Neuronal stem cell (in vitro differentiated cells): ENCODE results near the gene DRC7.

Experiments used
- DNase-seq: peaks from one replicate; pipeline ENCODE4 v3.0.0-alpha.2; 2013; ENCODE audit warnings: low spot score
- H2AFZ ChIP-seq: one replicate; pipeline ENCODE4 v1.6.1; 2013; ENCODE audit warnings: mild to moderate bottlenecking, low read length, inconsistent platforms
- H2AK5ac ChIP-seq: 2 replicates; pipeline ENCODE4 v1.6.1; 2013; ENCODE audit warnings: low read depth, mild to moderate bottlenecking, inconsistent platforms, low read length, moderate library complexity, mixed read lengths
- H2BK120ac ChIP-seq: 2 replicates; pipeline ENCODE4 v1.6.1; 2013; ENCODE audit warnings: low read depth, mild to moderate bottlenecking, inconsistent platforms, low read length, moderate library complexity, mixed read lengths
- H2BK12ac ChIP-seq: one replicate; pipeline ENCODE4 v1.6.1; 2013; ENCODE audit warnings: low read length, inconsistent platforms
- H2BK15ac ChIP-seq: 2 replicates; pipeline ENCODE4 v1.6.1; 2013; ENCODE audit warnings: mild to moderate bottlenecking, low read length, inconsistent platforms, mixed read lengths
- H2BK5ac ChIP-seq: one replicate; pipeline ENCODE4 v1.6.1; 2013; ENCODE audit warnings: inconsistent platforms, mild to moderate bottlenecking, low read length, moderate library complexity
- H3K14ac ChIP-seq: one replicate; pipeline ENCODE4 v1.6.1; 2013; ENCODE audit warnings: low read length, inconsistent platforms
- H3K18ac ChIP-seq: 2 replicates; pipeline ENCODE4 v1.6.1; 2013; ENCODE audit warnings: low read length, inconsistent platforms
- H3K23ac ChIP-seq: 2 replicates; pipeline ENCODE4 v1.6.1; 2013; ENCODE audit warnings: low read depth, mild to moderate bottlenecking, mixed read lengths, low read length, inconsistent platforms; ENCODE audit not compliant: poor library complexity
- H3K27ac ChIP-seq: replicated peaks from 3 replicates; pipeline ENCODE4 v1.5.1; 2013; ENCODE audit warnings: low read length, inconsistent platforms
- H3K27me3 ChIP-seq, 3 experiments: 2 replicates each; pipeline ENCODE4 v1.6.1; 2013; ENCODE audit warnings: low read length in 3 of 3, mild to moderate bottlenecking in 2 of 3, inconsistent platforms in 1 of 3, low read depth in 1 of 3, mixed read lengths in 1 of 3, moderate library complexity in 1 of 3; ENCODE audit not compliant: control insufficient read depth in 3 of 3, insufficient read depth in 3 of 3
- H3K36me3 ChIP-seq, 2 donors: replicated peaks in 1 of 2; 2 replicates each; pipeline ENCODE4 v1.6.1; 2013; ENCODE audit warnings: low read length in 2 of 2; ENCODE audit not compliant: control insufficient read depth in 2 of 2, insufficient read depth in 2 of 2
- H3K4ac ChIP-seq: 2 replicates; pipeline ENCODE4 v1.6.1; 2013; ENCODE audit warnings: inconsistent platforms, mild to moderate bottlenecking, low read length, moderate library complexity
- H3K4me1 ChIP-seq, 2 donors: 1 replicate in 1 of 2; 2 replicates in 1 of 2; pipeline ENCODE4 v1.6.1; 2013; ENCODE audit warnings: low read length in 2 of 2, low read depth in 1 of 2; ENCODE audit not compliant: control insufficient read depth in 2 of 2, insufficient read depth in 1 of 2
- H3K4me2 ChIP-seq: one replicate; pipeline ENCODE4 v1.6.1; 2013; ENCODE audit warnings: mild to moderate bottlenecking, low read length, inconsistent platforms; ENCODE audit not compliant: insufficient read depth, poor library complexity, severe bottlenecking
- H3K4me3 ChIP-seq, 2 donors: 2 replicates each; pipeline ENCODE4 v1.5.1; 2013; ENCODE audit warnings: low read length in 2 of 2, mild to moderate bottlenecking in 2 of 2, inconsistent platforms in 1 of 2, moderate library complexity in 1 of 2
- H3K79me1 ChIP-seq: one replicate; pipeline ENCODE4 v1.6.1; 2013; ENCODE audit warnings: low read depth, mild to moderate bottlenecking, inconsistent platforms, low read length, moderate library complexity
- H3K9ac ChIP-seq: one replicate; pipeline ENCODE4 v1.6.1; 2013; ENCODE audit warnings: mild to moderate bottlenecking, low read depth, low read length, inconsistent platforms; ENCODE audit not compliant: poor library complexity
- H3K9me3 ChIP-seq, 2 donors: replicated peaks in 1 of 2; 2 replicates each; pipeline versions ENCODE3 to v1.6.1; 2013; ENCODE audit warnings: low read length in 2 of 2, mild to moderate bottlenecking in 2 of 2, inconsistent platforms in 1 of 2, low read depth in 1 of 2, mixed read lengths in 1 of 2, moderate library complexity in 1 of 2; ENCODE audit not compliant: control insufficient read depth in 2 of 2, insufficient read depth in 1 of 2
- H4K8ac ChIP-seq: one replicate; pipeline ENCODE4 v1.6.1; 2013; ENCODE audit warnings: low read depth, mild to moderate bottlenecking, inconsistent platforms, low read length, moderate library complexity
- H4K91ac ChIP-seq: one replicate; pipeline ENCODE4 v1.6.1; 2013; ENCODE audit warnings: low read length, low read depth, mild to moderate bottlenecking, inconsistent platforms; ENCODE audit not compliant: poor library complexity
- WGBS, 2 donors: extraction: QIAGEN DNeasy Blood & Tissue Kit; methylation state at CpG; one replicate each; pipeline ENCODE4 v1.1.7; 2013; ENCODE audit warnings: missing lambda C conversion rate in 2 of 2, mixed read lengths in 1 of 2; ENCODE audit not compliant: insufficient read length in 2 of 2, insufficient replicate concordance in 1 of 2; ENCODE audit errors: extremely low coverage in 2 of 2; 5-methylcytosine and 5-hydroxymethylcytosine counted together

The DRC7 gene

GRCh38 chr16:57679016-57679415, 15.6 kb upstream of the DRC7 start:
- H2AK5ac ChIP-seq = peak overlapping the region; percentile 77
- DNase-seq = no peak
- peak overlapping the region; percentile 80 for H3K18ac ChIP-seq
- H4K91ac ChIP-seq = no peak overlapping the region
- H3K4me2 ChIP-seq = no peak overlapping the region
- no peaks in the 10 kb centered on the region for H3K79me1 ChIP-seq
- no peak overlapping the region for H2BK5ac ChIP-seq
- no peak overlapping the region for H4K8ac ChIP-seq
- no peaks in the 10 kb centered on the region for H3K9me3 ChIP-seq
- no CpG with 5 or more reads among the region's 12 CpGs for WGBS, 2 donors
- H3K23ac ChIP-seq = peak overlapping the region; percentile 86
- H2BK12ac ChIP-seq = peak overlapping the region; percentile 23
- no peaks in the 10 kb centered on the region for H3K36me3 ChIP-seq
- no peak overlapping the region for H2AFZ ChIP-seq
- H3K4me3 ChIP-seq = no peak overlapping the region
- peak overlapping the region; percentile 39 for H2BK15ac ChIP-seq
- no peak overlapping the region for H3K9ac ChIP-seq
- no peak overlapping the region for H3K27ac ChIP-seq
- no peak overlapping the region for H3K4ac ChIP-seq
- peaks cover 7 to 12% of the 10 kb centered on the region in 2 donors for H3K4me1 ChIP-seq
- peaks cover 0 to 4% (median 0%) of the 10 kb centered on the region in 3 experiments for H3K27me3 ChIP-seq
- no peak overlapping the region for H2BK120ac ChIP-seq
- H3K14ac ChIP-seq = no peak overlapping the region

- Histone ChIP-seq H2AK5ac (no peak overlapping the region), H3K23ac (no peak overlapping the region), H2BK120ac (peak overlapping the region; percentile 6), H3K9ac (peak overlapping the region; percentile 40), H3K4ac (no peak overlapping the region), H3K27ac (no peak overlapping the region), H3K36me3 (no peaks in the 10 kb centered on the region), H3K4me1 (peaks cover 7 to 12% of the 10 kb centered on the region in 2 donors), H3K14ac (no peak overlapping the region), H3K18ac (no peak overlapping the region), H2BK5ac (no peak overlapping the region), H4K91ac (no peak overlapping the region), H4K8ac (no peak overlapping the region), H2BK15ac (no peak overlapping the region), H2BK12ac (no peak overlapping the region), H3K4me2 (no peak overlapping the region), H3K4me3 (no peak overlapping the region), H3K79me1 (no peaks in the 10 kb centered on the region), H3K27me3 (no peaks in the 10 kb centered on the region), H3K9me3 (no peaks in the 10 kb centered on the region), H2AFZ (no peak overlapping the region)
- WGBS, 2 donors = no CpG with 5 or more reads among the region's 7 CpGs
- no peak for DNase-seq
These were observed 14.7 kb upstream of the DRC7 start for GRCh38 chr16:57679767-57680482.

- Histone ChIP-seq H2BK15ac (no peak overlapping the region), H3K36me3 (no peaks in the 10 kb centered on the region), H2BK5ac (no peak overlapping the region), H4K91ac (no peak overlapping the region), H4K8ac (no peak overlapping the region), H3K27ac (no peak overlapping the region), H3K4me1 (peaks cover 6 to 8% of the 10 kb centered on the region in 2 donors), H3K9ac (no peak overlapping the region), H3K14ac (no peak overlapping the region), H3K18ac (no peak overlapping the region), H3K9me3 (no peaks in the 10 kb centered on the region), H3K27me3 (no peaks in the 10 kb centered on the region), H3K79me1 (no peaks in the 10 kb centered on the region), H3K4ac (no peak overlapping the region), H3K23ac (no peak overlapping the region), H3K4me2 (no peak overlapping the region), H2BK12ac (no peak overlapping the region), H3K4me3 (no peak overlapping the region), H2BK120ac (no peak overlapping the region), H2AFZ (no peak overlapping the region), H2AK5ac (no peak overlapping the region)
- no CpG with 5 or more reads among the region's 5 CpGs for WGBS, 2 donors
- DNase-seq = no peak
These were observed 13.7 kb upstream of the DRC7 start for GRCh38 chr16:57680842-57681375.

- Histone ChIP-seq H3K79me1 (no peaks in the 10 kb centered on the region), H3K9me3 (no peaks in the 10 kb centered on the region), H3K36me3 (no peaks in the 10 kb centered on the region), H2BK15ac (no peak overlapping the region), H3K4me3 (no peak overlapping the region), H3K4ac (no peak overlapping the region), H3K9ac (no peak overlapping the region), H3K14ac (peak overlapping the region; percentile 25), H3K18ac (peak overlapping the region; percentile 20), H2AK5ac (peak overlapping the region; percentile 9), H2BK5ac (no peak overlapping the region), H2AFZ (no peak overlapping the region), H3K27ac (no peak overlapping the region), H3K4me2 (no peak overlapping the region), H2BK12ac (no peak overlapping the region), H4K8ac (no peak overlapping the region), H3K4me1 (peaks cover 1 to 2% of the 10 kb centered on the region in 2 donors), H3K27me3 (no peaks in the 10 kb centered on the region), H2BK120ac (no peak overlapping the region), H3K23ac (no peak overlapping the region), H4K91ac (no peak overlapping the region)
- DNase-seq = no peak
- WGBS, 2 donors = no CpG with 5 or more reads among the region's 13 CpGs
These were observed 12.5 kb upstream of the DRC7 start for GRCh38 chr16:57681950-57682728.
